Superior temporal gyrus (tissue), 1 donor: ENCODE results near the gene CCDC78.

Experiments used
- DNase-seq: peaks from one replicate; pipeline ENCODE4 v3.0.0-alpha.2; 2016; ENCODE audit errors: extremely low spot score

Gene CCDC78

GRCh38 chr16:678858-679813, 47.1 kb downstream of the CCDC78 start:
- DNase-seq, result no peak

- no peak for DNase-seq
These were observed 47.9 kb downstream of the CCDC78 start for GRCh38 chr16:678209-678857.

- DNase-seq, result no peak
These were observed 48.7 kb downstream of the CCDC78 start for GRCh38 chr16:677316-678190.

- DNase-seq, result no peak
These were observed 49.3 kb downstream of the CCDC78 start for GRCh38 chr16:676913-677312.

- DNase-seq, result no peak
These were observed 49.7 kb downstream of the CCDC78 start for GRCh38 chr16:676565-676902.

- DNase-seq, result no peak
These were observed 50.2 kb downstream of the CCDC78 start for GRCh38 chr16:675884-676564.

GRCh38 chr16:674968-675883, 51.0 kb downstream of the CCDC78 start, which contains the start of gene RHBDL1:
Gene RHBDL1, plus strand, starts transcription at chr16:675671. Its CDS starts 120 bp downstream, at chr16:675791.
- DNase-seq, result no peak

- DNase-seq, result no peak
These were observed 51.9 kb downstream of the CCDC78 start for GRCh38 chr16:674214-674881.

- no peak for DNase-seq
These were observed 52.7 kb downstream of the CCDC78 start for GRCh38 chr16:673399-673991.

GRCh38 chr16:672851-673250, 53.4 kb downstream of the CCDC78 start:
- no peak for DNase-seq
